Body of pancreas (tissue), 4 donors: ENCODE data around the gene CAPN14. TPM values are rescaled to one million over a fixed set of nuclear protein-coding genes. Genes with fewer than 3 reads are reported as not detected.

Source experiments
- ATAC-seq: fragments of 150-250 bp; one replicate; pipeline ENCODE4 v1.9.1; 2016
- DNase-seq, 4 donors: peaks; one replicate each; pipeline ENCODE4 v3.0.0-alpha.2; 2019
- H3K27ac ChIP-seq, 4 donors: fragments of 200-600 bp; sonication (generic); 1 replicate in 3 of 4; 2 replicates in 1 of 4; pipeline versions ENCODE4 v1.5.1 to v1.6.1; 2016 to 2019; ENCODE audit warnings: mild to moderate bottlenecking in 1 of 4, mixed read lengths in 1 of 4, moderate library complexity in 1 of 4
- H3K27me3 ChIP-seq, 2 donors: fragments of 200-600 bp; sonication (generic); one replicate each; pipeline ENCODE4 v1.6.0; 2016; ENCODE audit warnings: mild to moderate bottlenecking in 1 of 2
- H3K36me3 ChIP-seq, 2 donors: fragments of 200-600 bp; sonication (generic); replicated peaks in 1 of 2; 2 replicates each; pipeline ENCODE4 v1.5.1; 2016; ENCODE audit warnings: low read depth in 2 of 2; ENCODE audit not compliant: insufficient read depth in 1 of 2
- H3K4me1 ChIP-seq: fragments of 200-600 bp; sonication (generic); one replicate; pipeline ENCODE4 v1.6.0; 2016
- H3K4me3 ChIP-seq, 2 donors: fragments of 200-600 bp; sonication (generic); 1 replicate in 1 of 2; 2 replicates in 1 of 2; pipeline ENCODE4 v1.5.1; 2016 to 2019
- H3K9me3 ChIP-seq, 3 donors: fragments of 200-600 bp; sonication (generic); 1 replicate in 2 of 3; 2 replicates in 1 of 3; pipeline ENCODE4 v1.5.1; 2016
- POLR2A ChIP-seq, 3 donors: fragments of 450-650 bp; IDR thresholded peaks; one replicate each; pipeline ENCODE4 v1.6.1; 2016; ENCODE audit warnings: antibody characterized with exemption in 3 of 3, mild to moderate bottlenecking in 2 of 3
- WGBS, 2 donors: methylation state at CpG; one replicate each; pipeline ENCODE4 v1.1.5; 2017; 5-methylcytosine and 5-hydroxymethylcytosine counted together
- intact Hi-C: fragments of 100-400 bp; cut with DNase I; formaldehyde crosslinking; loops from one replicate; pipeline ENCODE4 v1.15.1; 2023
- total RNA-seq, 2 donors: library from RNA; depleted of rRNA; stranded (reverse); fragments of >200 nt; gene quantifications; one replicate each; pipeline ENCODE4 v1.1.0, GENCODE V29; 2016
- TF ChIP-seq, protein P1 (sequence below), 7 experiments: fragments of 450-650 bp in 4 of 7; fragments of 200-600 bp in 3 of 7; sonication (generic) in 3 of 7; IDR thresholded peaks; one replicate each; pipeline ENCODE4 v1.5.1; 2016 to 2019; ENCODE audit warnings: antibody characterized with exemption in 7 of 7

The CAPN14 gene
- total RNA-seq, 2 donors from 2014 or later, result not detected

GRCh38 chr2:31202041-31202440 is 15.3 kb downstream of the CAPN14 start:
- H3K4me1 ChIP-seq, result no peaks in the 10 kb centered on the region
- H3K9me3 ChIP-seq, result no peaks in the 10 kb centered on the region
- no peak overlapping the region for H3K4me3 ChIP-seq
- ATAC-seq (no peak), DNase-seq (no peak)
- H3K27ac ChIP-seq, result no peak overlapping the region
- no peaks in the 10 kb centered on the region for H3K36me3 ChIP-seq
- TF ChIP-seq, protein P1, sequence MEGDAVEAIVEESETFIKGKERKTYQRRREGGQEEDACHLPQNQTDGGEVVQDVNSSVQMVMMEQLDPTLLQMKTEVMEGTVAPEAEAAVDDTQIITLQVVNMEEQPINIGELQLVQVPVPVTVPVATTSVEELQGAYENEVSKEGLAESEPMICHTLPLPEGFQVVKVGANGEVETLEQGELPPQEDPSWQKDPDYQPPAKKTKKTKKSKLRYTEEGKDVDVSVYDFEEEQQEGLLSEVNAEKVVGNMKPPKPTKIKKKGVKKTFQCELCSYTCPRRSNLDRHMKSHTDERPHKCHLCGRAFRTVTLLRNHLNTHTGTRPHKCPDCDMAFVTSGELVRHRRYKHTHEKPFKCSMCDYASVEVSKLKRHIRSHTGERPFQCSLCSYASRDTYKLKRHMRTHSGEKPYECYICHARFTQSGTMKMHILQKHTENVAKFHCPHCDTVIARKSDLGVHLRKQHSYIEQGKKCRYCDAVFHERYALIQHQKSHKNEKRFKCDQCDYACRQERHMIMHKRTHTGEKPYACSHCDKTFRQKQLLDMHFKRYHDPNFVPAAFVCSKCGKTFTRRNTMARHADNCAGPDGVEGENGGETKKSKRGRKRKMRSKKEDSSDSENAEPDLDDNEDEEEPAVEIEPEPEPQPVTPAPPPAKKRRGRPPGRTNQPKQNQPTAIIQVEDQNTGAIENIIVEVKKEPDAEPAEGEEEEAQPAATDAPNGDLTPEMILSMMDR (IDR thresholded peaks at IDR 0.05), result no peak
- TF ChIP-seq POLR2A (IDR thresholded peaks at IDR 0.05), result no peak
- intact Hi-C loops, result no loop called here
- 77 to 94% methylated on average over 2 to 5 of the region's 5 CpGs for WGBS, 2 donors
- H3K27me3 ChIP-seq, result no peaks in the 10 kb centered on the region

DNA sequence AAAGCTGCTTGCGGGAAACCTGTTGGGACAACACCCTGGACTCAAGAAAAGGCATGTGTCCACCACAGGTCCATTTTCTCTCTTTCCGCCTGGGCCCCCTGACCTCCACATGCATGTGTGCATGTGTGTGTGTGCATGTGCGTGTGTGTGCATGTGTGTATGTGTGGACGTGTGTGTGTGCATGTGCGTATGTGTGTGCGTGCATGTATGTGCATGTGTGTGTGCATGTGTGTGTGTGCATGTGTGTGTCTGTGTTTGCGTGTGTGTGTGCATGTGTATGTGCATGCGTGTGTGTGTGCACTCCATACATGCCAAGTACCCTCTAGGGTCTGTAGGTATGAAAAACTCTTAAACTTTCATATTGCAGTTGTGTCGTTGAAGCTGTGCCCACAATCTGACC is 16.3 kb downstream of the CAPN14 start:
- Histone ChIP-seq H3K4me1 (no peaks in the 10 kb centered on the region), H3K9me3 (no peaks in the 10 kb centered on the region), H3K36me3 (no peaks in the 10 kb centered on the region), H3K4me3 (no peak overlapping the region), H3K27ac (no peak overlapping the region), H3K27me3 (no peaks in the 10 kb centered on the region)
- no peak for ATAC-seq
- intact Hi-C loops, result no loop called here
- WGBS, 2 donors, result 76 to 82% methylated on average over 8 to 9 of the region's 9 CpGs
- DNase-seq, result no peak
- TF ChIP-seq POLR2A (IDR thresholded peaks at IDR 0.05), result no peak
- TF ChIP-seq, protein P1 (IDR thresholded peaks at IDR 0.05), result no peak

DNA sequence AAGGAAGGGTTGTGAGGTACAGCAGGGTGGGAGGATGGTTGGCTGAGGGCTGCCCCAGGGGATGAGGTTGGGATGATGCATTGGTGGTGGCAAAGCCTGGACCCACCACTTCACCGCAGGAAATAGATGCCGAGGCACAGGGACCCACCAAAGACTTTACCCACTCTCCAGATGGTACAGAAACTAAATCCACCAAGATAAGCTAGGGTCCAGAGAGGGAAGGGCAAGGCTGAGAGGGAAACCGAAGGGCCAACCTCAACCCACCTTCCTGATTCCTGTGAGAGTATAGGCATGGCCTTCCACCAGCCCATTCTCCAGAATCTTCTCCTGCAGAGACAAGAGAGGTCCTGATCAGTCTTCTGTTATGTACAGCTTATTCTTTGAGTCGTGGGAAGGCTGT is 18.1 kb downstream of the CAPN14 start:
- WGBS, 2 donors, result 73 to 76% methylated on average over 4 of the region's 4 CpGs
- H3K9me3 ChIP-seq, result no peaks in the 10 kb centered on the region
- TF ChIP-seq, protein P1 (IDR thresholded peaks at IDR 0.05), result no peak
- TF ChIP-seq POLR2A (IDR thresholded peaks at IDR 0.05), result no peak
- no peaks in the 10 kb centered on the region for H3K4me1 ChIP-seq
- intact Hi-C loops, result no loop called here
- no peak for DNase-seq
- no peak overlapping the region for H3K27ac ChIP-seq
- no peaks in the 10 kb centered on the region for H3K27me3 ChIP-seq
- H3K4me3 ChIP-seq, result no peak overlapping the region
- ATAC-seq, result no peak
- no peaks in the 10 kb centered on the region for H3K36me3 ChIP-seq

- H3K4me1 ChIP-seq, result no peaks in the 10 kb centered on the region
- H3K36me3 ChIP-seq, result no peaks in the 10 kb centered on the region
- no peak overlapping the region for H3K4me3 ChIP-seq
- ATAC-seq (no peak), DNase-seq (no peak)
- no peaks in the 10 kb centered on the region for H3K9me3 ChIP-seq
- intact Hi-C loops, result no loop called here
- TF ChIP-seq POLR2A (IDR thresholded peaks at IDR 0.05), result no peak
- TF ChIP-seq, protein P1 (IDR thresholded peaks at IDR 0.05), result no peak
- WGBS, 2 donors, result 79 to 88% methylated on average over 2 of the region's 2 CpGs
- no peak overlapping the region for H3K27ac ChIP-seq
- H3K27me3 ChIP-seq, result no peaks in the 10 kb centered on the region
Measured at GRCh38 chr2:31197669-31198068, 19.6 kb downstream of the CAPN14 start.

DNA sequence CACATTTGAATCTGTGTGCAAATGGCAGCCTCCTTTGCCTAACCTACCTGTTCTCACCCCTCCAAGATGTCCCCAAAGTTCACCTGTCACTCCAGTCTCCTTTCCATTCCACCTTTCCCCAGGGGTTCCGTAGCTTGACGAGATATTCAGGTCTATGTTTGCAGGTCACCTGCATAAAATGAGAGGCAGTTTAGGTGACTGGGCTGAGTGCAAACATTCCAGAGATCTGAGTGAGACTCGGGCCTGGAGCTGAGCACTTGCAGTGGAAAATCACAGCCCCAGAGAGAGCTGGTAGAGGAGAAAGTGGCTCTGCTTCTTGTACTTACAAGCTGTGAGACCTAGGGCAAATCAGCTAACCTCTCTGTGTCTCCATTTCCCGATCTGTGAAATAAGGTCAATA is 20.1 kb downstream of the CAPN14 start:
- DNase-seq (no peak), ATAC-seq (no peak)
- Histone ChIP-seq H3K9me3 (no peaks in the 10 kb centered on the region), H3K4me1 (no peaks in the 10 kb centered on the region), H3K4me3 (no peak overlapping the region), H3K36me3 (no peaks in the 10 kb centered on the region), H3K27me3 (no peaks in the 10 kb centered on the region), H3K27ac (no peak overlapping the region)
- intact Hi-C loops, result no loop called here
- WGBS, 2 donors, result 64 to 66% methylated on average over 4 of the region's 4 CpGs
- TF ChIP-seq, protein P1 (IDR thresholded peaks at IDR 0.05), result no peak
- TF ChIP-seq POLR2A (IDR thresholded peaks at IDR 0.05), result no peak
